HepG2 (cell line): Measurements from ENCODE around the gene C11orf54. TPM values are rescaled to one million over a fixed set of nuclear protein-coding genes. Genes with fewer than 3 reads are reported as not detected.

ENCODE experiments used
- ADNP ChIP-seq: sonication (generic); formaldehyde crosslinking; IDR thresholded peaks from 2 replicates; pipeline ENCODE4 v1.4.0; 2020; ENCODE audit warnings: missing genetic modification reagents
- ARNTL ChIP-seq: sonication (generic); formaldehyde crosslinking; IDR thresholded peaks from 2 replicates; pipeline ENCODE4 v1.4.0; 2020; ENCODE audit warnings: mild to moderate bottlenecking, missing genetic modification reagents
- CBX5 ChIP-seq: sonication (generic); formaldehyde crosslinking; IDR thresholded peaks from 2 replicates; pipeline ENCODE4 v1.4.0; 2020; ENCODE audit warnings: missing genetic modification reagents, borderline replicate concordance
- HNRNPK ChIP-seq: fragments of 200-400 bp; formaldehyde crosslinking; IDR thresholded peaks from 2 replicates; pipeline ENCODE4 v1.6.1; 2018; ENCODE audit warnings: low read length, low read depth, moderate library complexity, mild to moderate bottlenecking; ENCODE audit not compliant: poor library complexity, severe bottlenecking
- MED1 ChIP-seq: sonication (generic); formaldehyde crosslinking; IDR thresholded peaks from 2 replicates; pipeline ENCODE4 v1.4.0; 2020; ENCODE audit warnings: missing genetic modification reagents
- NCOA5 ChIP-seq: sonication (generic); formaldehyde crosslinking; IDR thresholded peaks from 2 replicates; pipeline ENCODE4 v1.4.0; 2020; ENCODE audit warnings: missing genetic modification reagents
- NR1H2 ChIP-seq: sonication (generic); formaldehyde crosslinking; IDR thresholded peaks from 2 replicates; pipeline ENCODE4 v1.8.1; 2022; ENCODE audit warnings: low read depth, missing genetic modification reagents, borderline replicate concordance
- RCOR2 ChIP-seq: IDR thresholded peaks from 2 replicates; pipeline ENCODE4 v1.6.1; 2016; ENCODE audit warnings: missing biosample characterization, missing genetic modification reagents
- RFX5 ChIP-seq: IDR thresholded peaks from 2 replicates; pipeline ENCODE4 v1.6.1; 2011; ENCODE audit warnings: low read depth, low read length, improper control_type of control experiment
- SAFB2 ChIP-seq: sonication (generic); formaldehyde crosslinking; IDR thresholded peaks from 2 replicates; pipeline ENCODE4 v1.5.1; 2020; ENCODE audit warnings: missing genetic modification reagents, low read depth, mild to moderate bottlenecking, borderline replicate concordance
- SPEN ChIP-seq: sonication (generic); formaldehyde crosslinking; IDR thresholded peaks from 2 replicates; pipeline ENCODE4 v1.5.1; 2020; ENCODE audit warnings: low read depth, mild to moderate bottlenecking, missing genetic modification reagents
- SUZ12 ChIP-seq: fragments of 150-350 bp; IDR thresholded peaks from 2 replicates; pipeline ENCODE4 v1.6.1; 2014; ENCODE audit warnings: low read depth, low read length
- U2AF2 ChIP-seq: fragments of 200-400 bp; formaldehyde crosslinking; IDR thresholded peaks from 2 replicates; pipeline ENCODE4 v1.6.1; 2017; ENCODE audit warnings: low read depth, mild to moderate bottlenecking, low read length
- ZNF382 ChIP-seq: sonication (generic); formaldehyde crosslinking; IDR thresholded peaks from 2 replicates; pipeline ENCODE4 v1.5.0; 2020; ENCODE audit warnings: missing genetic modification reagents, mild to moderate bottlenecking, borderline replicate concordance
- ZNF44 ChIP-seq: sonication (generic); formaldehyde crosslinking; IDR thresholded peaks from 2 replicates; pipeline ENCODE4 v1.5.1; 2020; ENCODE audit warnings: mild to moderate bottlenecking, missing genetic modification reagents
- ZNF547 ChIP-seq: sonication (generic); formaldehyde crosslinking; IDR thresholded peaks from 2 replicates; pipeline ENCODE4 v1.5.1; 2020; ENCODE audit warnings: mild to moderate bottlenecking, missing genetic modification reagents
- ZNF580 ChIP-seq: IDR thresholded peaks from 2 replicates; pipeline ENCODE4 v1.6.1; 2016; ENCODE audit warnings: low read depth, borderline replicate concordance
- ZNF598 ChIP-seq: sonication (generic); formaldehyde crosslinking; IDR thresholded peaks from 2 replicates; pipeline ENCODE4 v1.5.1; 2020; ENCODE audit warnings: mild to moderate bottlenecking, missing genetic modification reagents, borderline replicate concordance
- ZNF724P ChIP-seq: sonication (generic); formaldehyde crosslinking; IDR thresholded peaks from 2 replicates; pipeline ENCODE4 v1.8.0; 2022; ENCODE audit warnings: missing genetic modification reagents, borderline replicate concordance
- ZNF839 ChIP-seq: sonication (generic); formaldehyde crosslinking; IDR thresholded peaks from 2 replicates; pipeline ENCODE4 v1.4.0; 2020; ENCODE audit warnings: missing genetic modification reagents, mild to moderate bottlenecking, borderline replicate concordance
- ZSCAN31 ChIP-seq: sonication (generic); formaldehyde crosslinking; IDR thresholded peaks from 2 replicates; pipeline ENCODE4 v1.5.0; 2020; ENCODE audit warnings: low read depth, mild to moderate bottlenecking, missing genetic modification reagents
- polyA plus RNA-seq, 8 experiments: library from polyadenylated mRNA; depleted of rRNA in 3 of 8; stranded (reverse) in 7 of 8; unstranded in 1 of 8; fragments of >200 nt; fragmentation: Illumina TruSeq in 4 of 8; extraction: Trizol in 4 of 8; gene quantifications; 2 replicates each; pipeline versions ENCODE4 v1.2.1 to v1.2.3, GENCODE V29; 2011 to 2016; ENCODE audit warnings: low read depth in 4 of 8, missing spikeins in 1 of 8, mixed read lengths in 1 of 8; ENCODE audit not compliant: insufficient read depth in 1 of 8
- total RNA-seq, 5 experiments: library from RNA; depleted of rRNA; stranded (reverse); fragments of >200 nt; fragmentation: Illumina TruSeq; extraction: Trizol; gene quantifications; 2 replicates each; pipeline ENCODE4 v1.2.3, GENCODE V29; 2016; ENCODE audit warnings: low read depth in 1 of 5
- TF ChIP-seq, protein P1 (sequence below): sonication (generic); formaldehyde crosslinking; IDR thresholded peaks from 2 replicates; pipeline ENCODE4 v1.9.0; 2021; ENCODE audit warnings: mild to moderate bottlenecking, missing genetic modification reagents
- TF ChIP-seq, protein P2 (sequence below): IDR thresholded peaks from 2 replicates; pipeline ENCODE4 v1.6.1; 2016; ENCODE audit warnings: mild to moderate bottlenecking, missing biosample characterization, missing genetic modification reagents

Gene C11orf54
- total and polyA plus RNA-seq, 2 of the 13 experiments (the other 11 are each of a cell fraction or from before 2014, with no cell fraction given): 42.7 to 50.1 TPM

GRCh38 chr11:93784145-93784934 lies 42.9 kb downstream of the C11orf54 start, which contains the start of gene MED17 (continued):
- TF ChIP-seq, protein P1, sequence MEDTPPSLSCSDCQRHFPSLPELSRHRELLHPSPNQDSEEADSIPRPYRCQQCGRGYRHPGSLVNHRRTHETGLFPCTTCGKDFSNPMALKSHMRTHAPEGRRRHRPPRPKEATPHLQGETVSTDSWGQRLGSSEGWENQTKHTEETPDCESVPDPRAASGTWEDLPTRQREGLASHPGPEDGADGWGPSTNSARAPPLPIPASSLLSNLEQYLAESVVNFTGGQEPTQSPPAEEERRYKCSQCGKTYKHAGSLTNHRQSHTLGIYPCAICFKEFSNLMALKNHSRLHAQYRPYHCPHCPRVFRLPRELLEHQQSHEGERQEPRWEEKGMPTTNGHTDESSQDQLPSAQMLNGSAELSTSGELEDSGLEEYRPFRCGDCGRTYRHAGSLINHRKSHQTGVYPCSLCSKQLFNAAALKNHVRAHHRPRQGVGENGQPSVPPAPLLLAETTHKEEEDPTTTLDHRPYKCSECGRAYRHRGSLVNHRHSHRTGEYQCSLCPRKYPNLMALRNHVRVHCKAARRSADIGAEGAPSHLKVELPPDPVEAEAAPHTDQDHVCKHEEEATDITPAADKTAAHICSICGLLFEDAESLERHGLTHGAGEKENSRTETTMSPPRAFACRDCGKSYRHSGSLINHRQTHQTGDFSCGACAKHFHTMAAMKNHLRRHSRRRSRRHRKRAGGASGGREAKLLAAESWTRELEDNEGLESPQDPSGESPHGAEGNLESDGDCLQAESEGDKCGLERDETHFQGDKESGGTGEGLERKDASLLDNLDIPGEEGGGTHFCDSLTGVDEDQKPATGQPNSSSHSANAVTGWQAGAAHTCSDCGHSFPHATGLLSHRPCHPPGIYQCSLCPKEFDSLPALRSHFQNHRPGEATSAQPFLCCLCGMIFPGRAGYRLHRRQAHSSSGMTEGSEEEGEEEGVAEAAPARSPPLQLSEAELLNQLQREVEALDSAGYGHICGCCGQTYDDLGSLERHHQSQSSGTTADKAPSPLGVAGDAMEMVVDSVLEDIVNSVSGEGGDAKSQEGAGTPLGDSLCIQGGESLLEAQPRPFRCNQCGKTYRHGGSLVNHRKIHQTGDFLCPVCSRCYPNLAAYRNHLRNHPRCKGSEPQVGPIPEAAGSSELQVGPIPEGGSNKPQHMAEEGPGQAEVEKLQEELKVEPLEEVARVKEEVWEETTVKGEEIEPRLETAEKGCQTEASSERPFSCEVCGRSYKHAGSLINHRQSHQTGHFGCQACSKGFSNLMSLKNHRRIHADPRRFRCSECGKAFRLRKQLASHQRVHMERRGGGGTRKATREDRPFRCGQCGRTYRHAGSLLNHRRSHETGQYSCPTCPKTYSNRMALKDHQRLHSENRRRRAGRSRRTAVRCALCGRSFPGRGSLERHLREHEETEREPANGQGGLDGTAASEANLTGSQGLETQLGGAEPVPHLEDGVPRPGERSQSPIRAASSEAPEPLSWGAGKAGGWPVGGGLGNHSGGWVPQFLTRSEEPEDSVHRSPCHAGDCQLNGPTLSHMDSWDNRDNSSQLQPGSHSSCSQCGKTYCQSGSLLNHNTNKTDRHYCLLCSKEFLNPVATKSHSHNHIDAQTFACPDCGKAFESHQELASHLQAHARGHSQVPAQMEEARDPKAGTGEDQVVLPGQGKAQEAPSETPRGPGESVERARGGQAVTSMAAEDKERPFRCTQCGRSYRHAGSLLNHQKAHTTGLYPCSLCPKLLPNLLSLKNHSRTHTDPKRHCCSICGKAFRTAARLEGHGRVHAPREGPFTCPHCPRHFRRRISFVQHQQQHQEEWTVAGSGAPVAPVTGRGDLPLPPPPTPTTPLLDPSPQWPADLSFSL: no peak
- TF ChIP-seq CBX5 (CRISPR knock-in tag) (peak; percentile 38; the same call in 1 of the 2 replicates), ZNF598 (CRISPR knock-in tag) (peak; percentile 73; the same call in 1 of the 2 replicates), ZSCAN31 (CRISPR knock-in tag) (0 out of 2 replicates have a peak, but pooled peaks have one; percentile 25), ZNF547 (CRISPR knock-in tag) (no peak; the same call in 1 of the 2 replicates), RCOR2 (CRISPR knock-in tag) (no peak), SAFB2 (CRISPR knock-in tag) (no peak), ZNF580 (CRISPR knock-in tag) (0 out of 2 replicates have a peak, but pooled peaks have one; percentile 8), MED1 (CRISPR knock-in tag) (peak; percentile 48; the same call in 1 of the 2 replicates), NR1H2 (CRISPR knock-in tag) (peak; percentile 59; the same call in 1 of the 2 replicates), NCOA5 (CRISPR knock-in tag) (no peak), ZNF839 (no peak), SPEN (CRISPR knock-in tag) (peak; percentile 22), ADNP (CRISPR knock-in tag) (no peak), RFX5 (no peak), HNRNPK (no peak), U2AF2 (no peak), ARNTL (CRISPR knock-in tag) (0 out of 2 replicates have a peak, but pooled peaks have one; percentile 13), ZNF44 (CRISPR knock-in tag) (peak; percentile 27; the same call in 1 of the 2 replicates), ZNF724P (CRISPR knock-in tag) (0 out of 2 replicates have a peak, but pooled peaks have one; percentile 48), ZNF382 (CRISPR knock-in tag) (no peak), SUZ12 (no peak)
- TF ChIP-seq, protein P2, sequence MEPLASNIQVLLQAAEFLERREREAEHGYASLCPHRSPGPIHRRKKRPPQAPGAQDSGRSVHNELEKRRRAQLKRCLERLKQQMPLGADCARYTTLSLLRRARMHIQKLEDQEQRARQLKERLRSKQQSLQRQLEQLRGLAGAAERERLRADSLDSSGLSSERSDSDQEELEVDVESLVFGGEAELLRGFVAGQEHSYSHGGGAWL (CRISPR knock-in tag): no peak; the same call in 1 of the 2 replicates
